HEK293 (cell line): ENCODE measurements around the gene ARNT2.

Source experiments
- CTCF ChIA-PET: fragments of 350-600 bp; formaldehyde crosslinking; extraction: SDS; loops from one replicate; lab custom pipeline; 2021; ENCODE audit warnings: antibody characterized with exemption; lab: Yijun Ruan, JAX
- POLR2A ChIA-PET: fragments of 300-600 bp; formaldehyde crosslinking; extraction: SDS; loops from one replicate; lab custom pipeline; 2020; ENCODE audit warnings: antibody characterized with exemption, inconsistent platforms; lab: Yijun Ruan, JAX
- H3K27ac ChIP-seq: fragments of 200-500 bp; sonication (Bioruptor generic); 2 replicates; pipeline ENCODE4 v1.5.1; 2014; ENCODE audit warnings: low read depth, low read length, control low read depth, inconsistent platforms; ENCODE audit errors: extremely low read depth
- H3K36me3 ChIP-seq, 2 experiments: fragments of 200-500 bp in 1 of 2; sonication (Bioruptor generic) in 1 of 2; 1 replicate in 1 of 2; 2 replicates in 1 of 2; pipeline ENCODE4 v1.5.1; 2014 to 2017; ENCODE audit warnings: inconsistent platforms in 2 of 2, low read length in 2 of 2; ENCODE audit not compliant: control insufficient read depth in 2 of 2, insufficient read depth in 1 of 2
- H3K4me1 ChIP-seq: fragments of 200-500 bp; sonication (Bioruptor generic); 2 replicates; pipeline ENCODE4 v1.5.1; 2014; ENCODE audit warnings: mild to moderate bottlenecking, low read length, inconsistent platforms; ENCODE audit not compliant: control insufficient read depth, insufficient read depth
- H3K4me3 ChIP-seq: 2 replicates; pipeline ENCODE4 v1.5.1; 2011; ENCODE audit warnings: low read depth, mild to moderate bottlenecking, control low read depth, low read length, moderate library complexity
- H3K9me3 ChIP-seq: fragments of 200-500 bp; sonication (Bioruptor generic); 2 replicates; pipeline ENCODE4 v1.5.1; 2014; ENCODE audit warnings: low read depth, low read length, inconsistent platforms; ENCODE audit not compliant: control insufficient read depth, insufficient read depth
- EGR2 ChIP-seq: fragments of 450-650 bp; formaldehyde crosslinking; IDR thresholded peaks from 2 replicates; pipeline ENCODE4 v1.5.1; 2016; ENCODE audit warnings: low read depth, missing biosample characterization, missing genetic modification characterization
- GLI2 ChIP-seq: fragments of 450-650 bp; formaldehyde crosslinking; IDR thresholded peaks from 2 replicates; pipeline ENCODE4; 2017; ENCODE audit warnings: missing biosample characterization, missing genetic modification characterization, low read depth, borderline replicate concordance
- IKZF3 ChIP-seq: fragments of 450-650 bp; IDR thresholded peaks from 2 replicates; pipeline ENCODE4 v1.5.0; 2018; ENCODE audit warnings: missing biosample characterization, mild to moderate bottlenecking, missing genetic modification characterization, moderate library complexity
- KLF16 ChIP-seq: fragments of 450-650 bp; formaldehyde crosslinking; IDR thresholded peaks from 2 replicates; pipeline ENCODE4 v1.5.1; 2017; ENCODE audit warnings: missing biosample characterization, missing genetic modification characterization
- RBAK ChIP-seq: fragments of 450-650 bp; formaldehyde crosslinking; IDR thresholded peaks from 2 replicates; pipeline ENCODE4 v1.5.1; 2016; ENCODE audit warnings: missing biosample characterization, missing genetic modification characterization
- SP2 ChIP-seq: fragments of 450-650 bp; formaldehyde crosslinking; IDR thresholded peaks from 2 replicates; pipeline ENCODE4 v1.5.1; 2016; ENCODE audit warnings: missing biosample characterization, missing genetic modification characterization
- YY2 ChIP-seq: fragments of 450-650 bp; formaldehyde crosslinking; IDR thresholded peaks from 2 replicates; pipeline ENCODE4 v1.5.1; 2016; ENCODE audit warnings: missing biosample characterization, missing genetic modification characterization
- ZFP41 ChIP-seq: fragments of 450-650 bp; formaldehyde crosslinking; IDR thresholded peaks from 2 replicates; pipeline ENCODE4 v1.5.1; 2016; ENCODE audit warnings: missing biosample characterization, missing genetic modification characterization, borderline replicate concordance
- ZNF112 ChIP-seq: fragments of 450-650 bp; formaldehyde crosslinking; IDR thresholded peaks from 2 replicates; pipeline ENCODE4 v1.5.0; 2017; ENCODE audit warnings: missing biosample characterization, missing genetic modification characterization
- ZNF19 ChIP-seq: fragments of 450-650 bp; formaldehyde crosslinking; IDR thresholded peaks from 2 replicates; pipeline ENCODE4; 2016; ENCODE audit warnings: missing biosample characterization, missing genetic modification characterization, low read depth
- ZNF292 ChIP-seq: fragments of 450-650 bp; formaldehyde crosslinking; IDR thresholded peaks from 2 replicates; pipeline ENCODE4 v1.5.1; 2016; ENCODE audit warnings: low read depth, missing biosample characterization, missing genetic modification characterization, borderline replicate concordance
- ZNF404 ChIP-seq: fragments of 450-650 bp; formaldehyde crosslinking; IDR thresholded peaks from 2 replicates; pipeline ENCODE4 v1.5.1; 2017; ENCODE audit warnings: missing biosample characterization, missing genetic modification characterization
- ZNF48 ChIP-seq: fragments of 450-650 bp; formaldehyde crosslinking; IDR thresholded peaks from 2 replicates; pipeline ENCODE4 v1.5.1; 2016; ENCODE audit warnings: missing biosample characterization, missing genetic modification characterization
- ZNF600 ChIP-seq: fragments of 450-650 bp; formaldehyde crosslinking; IDR thresholded peaks from 2 replicates; pipeline ENCODE4 v1.5.1; 2016; ENCODE audit warnings: missing biosample characterization, missing genetic modification characterization
- ZNF623 ChIP-seq: fragments of 450-650 bp; formaldehyde crosslinking; IDR thresholded peaks from 2 replicates; pipeline ENCODE4 v1.5.1; 2016; ENCODE audit warnings: missing biosample characterization, missing genetic modification characterization
- ZNF677 ChIP-seq: fragments of 450-650 bp; IDR thresholded peaks from 2 replicates; pipeline ENCODE4 v1.5.0; 2018; ENCODE audit warnings: missing biosample characterization, mild to moderate bottlenecking, missing genetic modification characterization, moderate library complexity
- ZNF837 ChIP-seq: fragments of 450-650 bp; formaldehyde crosslinking; IDR thresholded peaks from 2 replicates; pipeline ENCODE4 v1.5.1; 2016; ENCODE audit warnings: missing biosample characterization, missing genetic modification characterization
- ZSCAN23 ChIP-seq: fragments of 450-650 bp; formaldehyde crosslinking; IDR thresholded peaks from 2 replicates; pipeline ENCODE4 v1.5.1; 2016; ENCODE audit warnings: missing biosample characterization, missing genetic modification characterization
- TF ChIP-seq, protein P1 (sequence below): fragments of 450-650 bp; formaldehyde crosslinking; IDR thresholded peaks from 2 replicates; pipeline ENCODE4 v1.5.1; 2016; ENCODE audit warnings: missing biosample characterization, missing genetic modification characterization, borderline replicate concordance
- TF ChIP-seq, protein P2 (sequence below): fragments of 450-650 bp; formaldehyde crosslinking; IDR thresholded peaks from 2 replicates; pipeline ENCODE4 v1.5.1; 2017; ENCODE audit warnings: missing biosample characterization, mild to moderate bottlenecking, missing genetic modification characterization, moderate library complexity
- TF ChIP-seq, protein P3 (sequence below): fragments of 450-650 bp; formaldehyde crosslinking; conservative IDR thresholded peaks from 2 replicates; pipeline ENCODE4 v1.5.1; 2016; ENCODE audit warnings: low read depth, missing biosample characterization, missing genetic modification characterization
- TF ChIP-seq, protein P4 (sequence below): fragments of 450-650 bp; IDR thresholded peaks from 2 replicates; pipeline ENCODE4 v1.5.1; 2018; ENCODE audit warnings: missing biosample characterization, mild to moderate bottlenecking, missing genetic modification characterization

ARNT2 gene

DNA sequence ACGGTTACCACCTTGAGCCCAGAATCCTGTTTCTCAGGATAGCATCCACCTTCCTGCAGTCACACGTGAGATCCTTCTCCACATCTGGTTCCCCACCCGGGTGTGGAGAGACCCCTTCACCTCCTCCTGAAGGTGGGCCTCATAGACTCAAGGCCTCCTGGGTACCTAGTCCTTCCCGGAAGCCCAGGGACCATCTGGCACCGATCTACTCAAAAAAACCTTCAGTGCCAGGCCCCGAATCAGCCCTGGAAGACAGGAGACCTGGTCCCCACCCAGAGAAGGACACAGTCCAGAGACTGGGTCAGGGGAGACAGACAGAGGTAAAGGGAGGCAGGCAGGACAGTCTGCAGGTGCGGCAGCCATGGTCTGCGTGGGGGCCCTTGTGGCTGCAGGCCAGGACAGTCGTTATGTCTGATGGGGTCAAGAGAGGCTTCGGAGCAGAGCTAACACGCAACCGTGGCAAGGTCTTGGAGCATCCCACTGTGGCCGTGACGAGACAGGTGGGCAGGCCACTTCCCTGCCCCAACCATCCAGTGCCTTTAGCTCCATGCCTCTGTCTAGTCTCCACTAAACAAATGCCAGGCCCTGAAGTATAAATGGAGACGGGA, 178.7 kb downstream of the ARNT2 start:
- ChIA-PET CTCF (interaction anchor here (1.2 to 1.4 kb wide), 2 partner anchors 15 to 193 kb away, joined by 3 to 5 read pairs; no protein-coding TSS in a partner anchor), POLR2A (interaction anchor here (0.6 kb wide), 1 partner anchor 181 kb away, joined by 4 read pairs; no protein-coding TSS in a partner anchor)
- Histone ChIP-seq H3K4me3 (no peak overlapping the region), H3K36me3 (peaks cover 0 to 3% of the 10 kb centered on the region in 2 experiments; a peak in 1 of 3 replicates), H3K27ac (no peak overlapping the region), H3K9me3 (no peaks in the 10 kb centered on the region), H3K4me1 (no peaks in the 10 kb centered on the region)
- TF ChIP-seq, protein P1, sequence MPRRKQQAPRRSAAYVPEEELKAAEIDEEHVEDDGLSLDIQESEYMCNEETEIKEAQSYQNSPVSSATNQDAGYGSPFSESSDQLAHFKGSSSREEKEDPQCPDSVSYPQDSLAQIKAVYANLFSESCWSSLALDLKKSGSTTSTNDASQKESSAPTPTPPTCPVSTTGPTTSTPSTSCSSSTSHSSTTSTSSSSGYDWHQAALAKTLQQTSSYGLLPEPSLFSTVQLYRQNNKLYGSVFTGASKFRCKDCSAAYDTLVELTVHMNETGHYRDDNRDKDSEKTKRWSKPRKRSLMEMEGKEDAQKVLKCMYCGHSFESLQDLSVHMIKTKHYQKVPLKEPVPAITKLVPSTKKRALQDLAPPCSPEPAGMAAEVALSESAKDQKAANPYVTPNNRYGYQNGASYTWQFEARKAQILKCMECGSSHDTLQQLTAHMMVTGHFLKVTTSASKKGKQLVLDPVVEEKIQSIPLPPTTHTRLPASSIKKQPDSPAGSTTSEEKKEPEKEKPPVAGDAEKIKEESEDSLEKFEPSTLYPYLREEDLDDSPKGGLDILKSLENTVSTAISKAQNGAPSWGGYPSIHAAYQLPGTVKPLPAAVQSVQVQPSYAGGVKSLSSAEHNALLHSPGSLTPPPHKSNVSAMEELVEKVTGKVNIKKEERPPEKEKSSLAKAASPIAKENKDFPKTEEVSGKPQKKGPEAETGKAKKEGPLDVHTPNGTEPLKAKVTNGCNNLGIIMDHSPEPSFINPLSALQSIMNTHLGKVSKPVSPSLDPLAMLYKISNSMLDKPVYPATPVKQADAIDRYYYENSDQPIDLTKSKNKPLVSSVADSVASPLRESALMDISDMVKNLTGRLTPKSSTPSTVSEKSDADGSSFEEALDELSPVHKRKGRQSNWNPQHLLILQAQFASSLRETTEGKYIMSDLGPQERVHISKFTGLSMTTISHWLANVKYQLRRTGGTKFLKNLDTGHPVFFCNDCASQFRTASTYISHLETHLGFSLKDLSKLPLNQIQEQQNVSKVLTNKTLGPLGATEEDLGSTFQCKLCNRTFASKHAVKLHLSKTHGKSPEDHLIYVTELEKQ (tag by site-specific recombination): no peak
- TF ChIP-seq YY2 (no peak), ZNF600 (tag by site-specific recombination) (no peak), ZNF292 (tag by site-specific recombination) (no peak), ZNF48 (tag by site-specific recombination) (no peak), ZSCAN23 (tag by site-specific recombination) (no peak), EGR2 (tag by site-specific recombination) (no peak), ZNF837 (tag by site-specific recombination) (no peak), ZNF112 (no peak)
- TF ChIP-seq, protein P2, sequence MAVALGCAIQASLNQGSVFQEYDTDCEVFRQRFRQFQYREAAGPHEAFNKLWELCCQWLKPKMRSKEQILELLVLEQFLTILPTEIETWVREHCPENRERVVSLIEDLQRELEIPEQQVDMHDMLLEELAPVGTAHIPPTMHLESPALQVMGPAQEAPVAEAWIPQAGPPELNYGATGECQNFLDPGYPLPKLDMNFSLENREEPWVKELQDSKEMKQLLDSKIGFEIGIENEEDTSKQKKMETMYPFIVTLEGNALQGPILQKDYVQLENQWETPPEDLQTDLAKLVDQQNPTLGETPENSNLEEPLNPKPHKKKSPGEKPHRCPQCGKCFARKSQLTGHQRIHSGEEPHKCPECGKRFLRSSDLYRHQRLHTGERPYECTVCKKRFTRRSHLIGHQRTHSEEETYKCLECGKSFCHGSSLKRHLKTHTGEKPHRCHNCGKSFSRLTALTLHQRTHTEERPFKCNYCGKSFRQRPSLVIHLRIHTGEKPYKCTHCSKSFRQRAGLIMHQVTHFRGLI (tag by site-specific recombination): no peak
- TF ChIP-seq, protein P3, sequence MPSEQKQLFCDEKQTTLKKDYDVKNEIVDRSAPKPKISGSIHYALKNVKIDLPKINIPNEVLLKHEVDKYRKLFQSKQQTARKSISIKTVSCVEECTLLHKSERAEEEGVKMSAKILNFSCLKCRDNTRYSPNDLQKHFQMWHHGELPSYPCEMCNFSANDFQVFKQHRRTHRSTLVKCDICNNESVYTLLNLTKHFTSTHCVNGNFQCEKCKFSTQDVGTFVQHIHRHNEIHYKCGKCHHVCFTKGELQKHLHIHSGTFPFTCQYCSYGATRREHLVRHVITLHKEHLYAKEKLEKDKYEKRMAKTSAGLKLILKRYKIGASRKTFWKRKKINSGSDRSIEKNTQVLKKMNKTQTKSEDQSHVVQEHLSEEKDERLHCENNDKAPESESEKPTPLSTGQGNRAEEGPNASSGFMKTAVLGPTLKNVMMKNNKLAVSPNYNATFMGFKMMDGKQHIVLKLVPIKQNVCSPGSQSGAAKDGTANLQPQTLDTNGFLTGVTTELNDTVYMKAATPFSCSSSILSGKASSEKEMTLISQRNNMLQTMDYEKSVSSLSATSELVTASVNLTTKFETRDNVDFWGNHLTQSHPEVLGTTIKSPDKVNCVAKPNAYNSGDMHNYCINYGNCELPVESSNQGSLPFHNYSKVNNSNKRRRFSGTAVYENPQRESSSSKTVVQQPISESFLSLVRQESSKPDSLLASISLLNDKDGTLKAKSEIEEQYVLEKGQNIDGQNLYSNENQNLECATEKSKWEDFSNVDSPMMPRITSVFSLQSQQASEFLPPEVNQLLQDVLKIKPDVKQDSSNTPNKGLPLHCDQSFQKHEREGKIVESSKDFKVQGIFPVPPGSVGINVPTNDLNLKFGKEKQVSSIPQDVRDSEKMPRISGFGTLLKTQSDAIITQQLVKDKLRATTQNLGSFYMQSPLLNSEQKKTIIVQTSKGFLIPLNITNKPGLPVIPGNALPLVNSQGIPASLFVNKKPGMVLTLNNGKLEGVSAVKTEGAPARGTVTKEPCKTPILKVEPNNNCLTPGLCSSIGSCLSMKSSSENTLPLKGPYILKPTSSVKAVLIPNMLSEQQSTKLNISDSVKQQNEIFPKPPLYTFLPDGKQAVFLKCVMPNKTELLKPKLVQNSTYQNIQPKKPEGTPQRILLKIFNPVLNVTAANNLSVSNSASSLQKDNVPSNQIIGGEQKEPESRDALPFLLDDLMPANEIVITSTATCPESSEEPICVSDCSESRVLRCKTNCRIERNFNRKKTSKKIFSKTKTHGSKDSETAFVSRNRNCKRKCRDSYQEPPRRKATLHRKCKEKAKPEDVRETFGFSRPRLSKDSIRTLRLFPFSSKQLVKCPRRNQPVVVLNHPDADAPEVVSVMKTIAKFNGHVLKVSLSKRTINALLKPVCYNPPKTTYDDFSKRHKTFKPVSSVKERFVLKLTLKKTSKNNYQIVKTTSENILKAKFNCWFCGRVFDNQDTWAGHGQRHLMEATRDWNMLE: no peak

DNA sequence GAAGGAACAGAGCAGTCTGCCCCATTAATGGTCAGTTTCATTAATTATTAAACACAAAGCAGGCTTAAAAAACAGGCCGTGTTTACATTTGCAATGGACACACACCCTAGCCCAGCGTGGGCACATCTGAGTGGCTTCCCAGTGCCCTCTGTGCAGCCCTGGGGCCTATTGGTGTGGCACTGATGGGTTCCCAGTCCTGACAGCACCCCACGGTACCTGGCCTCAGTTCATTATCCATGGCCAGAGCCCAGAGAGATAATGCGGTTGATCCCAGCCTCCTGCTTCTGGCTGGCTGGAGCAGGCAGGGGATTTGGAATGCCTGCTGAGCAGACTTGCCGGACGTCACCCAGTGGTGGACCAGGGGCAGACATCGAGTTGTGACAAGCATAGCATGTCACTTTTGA, 180.4 kb downstream of the ARNT2 start:
- ChIA-PET POLR2A (no interaction called here), CTCF (interaction anchor here (0.7 kb wide), 1 partner anchor 11 kb away, joined by 3 read pairs; no protein-coding TSS in a partner anchor)
- Histone ChIP-seq H3K4me3 (no peak overlapping the region), H3K4me1 (no peaks in the 10 kb centered on the region), H3K9me3 (no peaks in the 10 kb centered on the region), H3K36me3 (no peaks in the 10 kb centered on the region), H3K27ac (no peak overlapping the region)
- TF ChIP-seq ZNF677 (tag by site-specific recombination): no peak
- TF ChIP-seq RBAK (tag by site-specific recombination): no peak
- no peak for TF ChIP-seq IKZF3 (tag by site-specific recombination)
- no peak for TF ChIP-seq ZNF623 (tag by site-specific recombination)
- no peak for TF ChIP-seq GLI2 (tag by site-specific recombination)
- no peak for TF ChIP-seq ZNF19 (tag by site-specific recombination)
- no peak for TF ChIP-seq ZFP41 (tag by site-specific recombination)
- TF ChIP-seq, protein P4, sequence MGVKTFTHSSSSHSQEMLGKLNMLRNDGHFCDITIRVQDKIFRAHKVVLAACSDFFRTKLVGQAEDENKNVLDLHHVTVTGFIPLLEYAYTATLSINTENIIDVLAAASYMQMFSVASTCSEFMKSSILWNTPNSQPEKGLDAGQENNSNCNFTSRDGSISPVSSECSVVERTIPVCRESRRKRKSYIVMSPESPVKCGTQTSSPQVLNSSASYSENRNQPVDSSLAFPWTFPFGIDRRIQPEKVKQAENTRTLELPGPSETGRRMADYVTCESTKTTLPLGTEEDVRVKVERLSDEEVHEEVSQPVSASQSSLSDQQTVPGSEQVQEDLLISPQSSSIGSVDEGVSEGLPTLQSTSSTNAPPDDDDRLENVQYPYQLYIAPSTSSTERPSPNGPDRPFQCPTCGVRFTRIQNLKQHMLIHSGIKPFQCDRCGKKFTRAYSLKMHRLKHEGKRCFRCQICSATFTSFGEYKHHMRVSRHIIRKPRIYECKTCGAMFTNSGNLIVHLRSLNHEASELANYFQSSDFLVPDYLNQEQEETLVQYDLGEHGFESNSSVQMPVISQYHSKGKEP (tag by site-specific recombination): no peak
- no peak for TF ChIP-seq ZNF404 (tag by site-specific recombination)
- no peak for TF ChIP-seq KLF16 (tag by site-specific recombination)
- TF ChIP-seq, protein P2 (tag by site-specific recombination): no peak
- no peak for TF ChIP-seq SP2
